Measurements from ENCODE around the gene CRYZL1. TPM values are rescaled to one million over a fixed set of nuclear protein-coding genes. Genes with fewer than 3 reads are reported as not detected.

The CRYZL1 gene
- total RNA-seq, 6 experiments from 2014 or later = 9.7 to 16.3 (median 13.2) TPM

GRCh38 chr21:33670076-33670978 is 28.8 kb upstream of the CRYZL1 start:
- Histone ChIP-seq H3K9me3 (no peaks in the 10 kb centered on the region), H3K27ac (no peak overlapping the region), H3K4me1 (peaks cover 0 to 35% (median 14%) of the 10 kb centered on the region in 4 donors), H3K27me3 (no peaks in the 10 kb centered on the region), H3K4me3 (no peak overlapping the region), H3K36me3 (no peaks in the 10 kb centered on the region)
- DNase-seq (no peak), ATAC-seq (peak in 1 of 4 donors; percentile 13)
- intact Hi-C loops (cut with DNase I) = loop anchor here in 1 of 2 donors (10.0 kb wide), 1 partner anchor 64 kb away; no protein-coding TSS in a partner anchor
- WGBS (ENCODE audit: insufficient coverage, low coverage, low lambda C conversion rate, missing lambda C conversion rate) = 76% methylated on average over 6 of the region's 6 CpGs
- TF ChIP-seq POLR2A (IDR thresholded peaks at IDR 0.05) (no peak), CTCF (IDR thresholded peaks at IDR 0.05) (no peak)

DNA sequence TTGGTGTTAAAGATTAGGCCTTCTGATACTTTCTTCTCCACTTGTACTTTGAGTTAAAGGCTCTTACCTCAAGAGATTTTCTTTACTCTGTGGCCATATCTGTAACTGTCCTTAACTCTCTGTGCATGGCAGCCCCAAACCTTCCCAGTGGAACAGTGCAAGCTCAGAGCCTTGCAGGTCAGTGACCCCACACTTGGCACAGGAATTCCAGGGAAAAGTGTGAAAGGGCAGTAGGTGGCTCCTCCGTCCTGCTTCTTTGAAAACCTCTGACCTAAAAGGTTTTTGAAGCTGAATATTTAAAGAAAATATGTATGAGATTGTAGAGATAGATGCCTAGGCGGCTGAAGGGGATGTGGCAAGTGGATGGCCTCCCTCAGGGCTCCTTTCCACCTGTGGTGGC is 27.1 kb upstream of the CRYZL1 start:
- peaks cover 0 to 23% (median 8%) of the 10 kb centered on the region in 4 donors for H3K4me1 ChIP-seq
- H3K36me3 ChIP-seq = no peaks in the 10 kb centered on the region
- 44% methylated on average over 2 of the region's 2 CpGs for WGBS (ENCODE audit: insufficient coverage, low coverage, low lambda C conversion rate, missing lambda C conversion rate)
- DNase-seq = peak; percentile 43 to 69 (median 62)
- intact Hi-C loops (cut with DNase I) = no loop called here
- no peak overlapping the region for H3K4me3 ChIP-seq
- H3K27me3 ChIP-seq = no peaks in the 10 kb centered on the region
- peak overlapping the region in 1 of 3 donors; percentile 36 for H3K27ac ChIP-seq
- H3K9me3 ChIP-seq = no peaks in the 10 kb centered on the region
- TF ChIP-seq POLR2A (IDR thresholded peaks at IDR 0.05) (no peak), CTCF (IDR thresholded peaks at IDR 0.05) (peak in 1 of 4 donors; percentile 35)
- peak; percentile 88 to 96 (median 92) for ATAC-seq

GRCh38 chr21:33668180-33668579 is 26.6 kb upstream of the CRYZL1 start:
- DNase-seq (no peak), ATAC-seq (peak; percentile 17 to 35 (median 26))
- Histone ChIP-seq H3K27me3 (no peaks in the 10 kb centered on the region), H3K4me3 (no peak overlapping the region), H3K9me3 (no peaks in the 10 kb centered on the region), H3K27ac (peak overlapping the region in 1 of 3 donors; percentile 36), H3K4me1 (peaks cover 0 to 19% (median 6%) of the 10 kb centered on the region in 4 donors), H3K36me3 (no peaks in the 10 kb centered on the region)
- TF ChIP-seq POLR2A (IDR thresholded peaks at IDR 0.05) (no peak), CTCF (IDR thresholded peaks at IDR 0.05) (no peak)
- intact Hi-C loops (cut with DNase I) = no loop called here
- WGBS (ENCODE audit: insufficient coverage, low coverage, low lambda C conversion rate, missing lambda C conversion rate) = 32% methylated on average over 4 of the region's 4 CpGs

DNA sequence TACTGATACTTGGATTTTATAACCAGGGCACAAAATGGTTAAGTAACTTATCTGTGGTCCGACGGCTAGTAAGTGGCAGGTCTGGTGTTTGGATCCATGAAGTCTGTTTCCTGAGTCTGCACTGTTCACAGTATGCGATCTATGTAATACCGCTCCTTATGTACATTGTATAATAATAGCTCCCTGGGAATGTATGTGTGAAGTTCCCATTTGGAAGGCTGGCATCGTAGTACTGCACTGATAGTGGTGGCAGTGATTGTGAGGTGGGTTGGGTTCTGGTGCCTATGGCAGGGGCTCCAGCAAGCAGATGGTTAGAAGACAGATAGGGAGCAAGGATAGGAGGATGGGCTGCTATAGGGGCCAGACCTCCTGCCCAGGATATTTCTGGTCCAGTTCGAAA is 26.1 kb upstream of the CRYZL1 start:
- TF ChIP-seq CTCF (IDR thresholded peaks at IDR 0.05) (no peak), POLR2A (IDR thresholded peaks at IDR 0.05) (no peak)
- intact Hi-C loops (cut with DNase I) = no loop called here
- Histone ChIP-seq H3K27ac (no peak overlapping the region), H3K4me3 (no peak overlapping the region), H3K36me3 (no peaks in the 10 kb centered on the region), H3K27me3 (no peaks in the 10 kb centered on the region), H3K9me3 (no peaks in the 10 kb centered on the region), H3K4me1 (peaks cover 0 to 18% (median 6%) of the 10 kb centered on the region in 4 donors)
- no peak for ATAC-seq
- DNase-seq = no peak
- 65% methylated on average over 5 of the region's 6 CpGs for WGBS (ENCODE audit: insufficient coverage, low coverage, low lambda C conversion rate, missing lambda C conversion rate)
